K562 (cell line): ENCODE results near the gene ENTR1. TPM values are rescaled to one million over a fixed set of nuclear protein-coding genes. Genes with fewer than 3 reads are reported as not detected.

Experiments
- AFF4 ChIP-seq: sonication (generic); formaldehyde crosslinking; IDR thresholded peaks from 2 replicates; pipeline ENCODE4 v1.8.0; 2023; ENCODE audit warnings: mild to moderate bottlenecking, missing genetic modification reagents
- C11orf30 ChIP-seq: fragments of 450-650 bp; IDR thresholded peaks from 2 replicates; pipeline ENCODE4 v1.6.1; 2016; ENCODE audit warnings: low read depth, mild to moderate bottlenecking
- ESRRA ChIP-seq: fragments of 450-650 bp; IDR thresholded peaks from 2 replicates; pipeline ENCODE4 v1.6.1; 2014; ENCODE audit warnings: low read depth, mild to moderate bottlenecking, moderate library complexity, borderline replicate concordance
- FOS ChIP-seq: IDR thresholded peaks from 3 replicates; pipeline ENCODE4 v1.6.1; 2011; ENCODE audit not compliant: insufficient read length; ENCODE audit errors: extremely low read depth
- GATA2 ChIP-seq: sonication (generic); formaldehyde crosslinking; IDR thresholded peaks from 2 replicates; pipeline ENCODE4 v1.4.0; 2020; ENCODE audit warnings: mild to moderate bottlenecking, missing genetic modification reagents
- GTF2A2 ChIP-seq: IDR thresholded peaks from 2 replicates; pipeline ENCODE4 v1.6.1; 2016; ENCODE audit warnings: mild to moderate bottlenecking, missing genetic modification characterization, missing compliant biosample characterization
- HDAC6 ChIP-seq: IDR thresholded peaks from 2 replicates; pipeline ENCODE4 v1.6.1; 2012; ENCODE audit warnings: low read depth, mild to moderate bottlenecking, control low read depth, inconsistent platforms, low read length, moderate library complexity
- MAX ChIP-seq: sonication (generic); formaldehyde crosslinking; IDR thresholded peaks from 2 replicates; pipeline ENCODE4 v1.9.0; 2022; ENCODE audit warnings: mild to moderate bottlenecking, missing genetic modification reagents
- MBD1 ChIP-seq: fragments of 250-450 bp; sonication (Bioruptor Pico); IDR thresholded peaks from 2 replicates; pipeline ENCODE4 v1.8.0; 2022; ENCODE audit warnings: inconsistent platforms
- NUFIP1 ChIP-seq: fragments of 450-650 bp; IDR thresholded peaks from 2 replicates; pipeline ENCODE4 v1.6.1; 2018; ENCODE audit not compliant: partially characterized antibody
- POLR2AphosphoS5 ChIP-seq: IDR thresholded peaks from 2 replicates; pipeline ENCODE4 v1.6.1; 2011; ENCODE audit warnings: mild to moderate bottlenecking, low read depth, low read length, moderate library complexity; ENCODE audit not compliant: control insufficient read depth, insufficient read depth
- RBM25 ChIP-seq: fragments of 200-400 bp; formaldehyde crosslinking; IDR thresholded peaks from 2 replicates; pipeline ENCODE4 v1.6.1; 2018; ENCODE audit warnings: low read length, low read depth, moderate library complexity; ENCODE audit not compliant: severe bottlenecking
- RFX7 ChIP-seq: fragments of 250-450 bp; sonication (Bioruptor Pico); IDR thresholded peaks from 2 replicates; pipeline ENCODE4 v1.5.1; 2021; ENCODE audit warnings: mild to moderate bottlenecking
- SNRNP70 ChIP-seq: fragments of 200-400 bp; formaldehyde crosslinking; optimal IDR thresholded peaks from 2 replicates; pipeline ENCODE3; 2017; ENCODE audit warnings: low read depth, low read length
- TEAD4 ChIP-seq, 2 experiments: sonication (generic) in 1 of 2; formaldehyde crosslinking in 1 of 2; IDR thresholded peaks; 2 replicates each; pipeline versions ENCODE4 v1.6.1 to v1.8.0; 2012 to 2022; ENCODE audit warnings: borderline replicate concordance in 1 of 2, inconsistent platforms in 1 of 2, low read length in 1 of 2, mild to moderate bottlenecking in 1 of 2, missing genetic modification reagents in 1 of 2
- ZBTB34 ChIP-seq: fragments of 250-450 bp; sonication (Bioruptor Pico); IDR thresholded peaks from 2 replicates; pipeline ENCODE4 v1.8.0; 2021; ENCODE audit warnings: mild to moderate bottlenecking, moderate library complexity
- ZNF511 ChIP-seq: sonication (generic); formaldehyde crosslinking; IDR thresholded peaks from 2 replicates; pipeline ENCODE4 v1.8.0; 2022; ENCODE audit warnings: mild to moderate bottlenecking, missing genetic modification reagents
- polyA plus RNA-seq, 8 experiments: library from polyadenylated mRNA; depleted of rRNA in 4 of 8; stranded (reverse) in 5 of 8; unstranded in 3 of 8; fragments of >200 nt; fragmentation: Nextera tagmentation in 2 of 8; fragmentation: Illumina TruSeq in 1 of 8; extraction: Ambion mirVana in 2 of 8; extraction: Trizol in 1 of 8; gene quantifications; 2 replicates each; pipeline versions ENCODE4 v1.2.1 to v1.2.3, GENCODE V29; 2011 to 2014; ENCODE audit warnings: inconsistent platforms in 1 of 8, missing spikeins in 1 of 8
- total RNA-seq, 7 experiments: library from RNA; depleted of rRNA in 6 of 7; stranded (reverse); fragments of >200 nt in 6 of 7; fragmentation: Illumina TruSeq in 2 of 7; extraction: Trizol in 2 of 7; gene quantifications; 2 replicates each; pipeline versions ENCODE4 v1.2.1 to v1.2.3, GENCODE V29; 2011 to 2021; ENCODE audit warnings: low replicate concordance in 1 of 7

Gene ENTR1
- total and polyA plus RNA-seq, 9 of the 15 experiments (the other 6 are each of a cell fraction or from before 2014, with no cell fraction given), result 6.7 to 106 (median 72.6) TPM

GRCh38 chr9:136409557-136410455, 608 bp downstream of the ENTR1 start (continued):
- TF ChIP-seq ZNF511 (CRISPR knock-in tag) (peak; percentile 87; the same call in 1 of the 2 replicates), RBM25 (no peak), SNRNP70 (no peak), FOS (no peak), GTF2A2 (tag) (no peak), AFF4 (CRISPR knock-in tag) (0 out of 2 replicates have a peak, but pooled peaks have one; percentile 32), NUFIP1 (no peak), POLR2AphosphoS5 (no peak), ZBTB34 (CRISPR knock-in tag) (no peak), MBD1 (no peak), RFX7 (CRISPR knock-in tag) (no peak), TEAD4 (IDR thresholded peaks at IDR 0.05; ENCODE audit: low read length) (no peak), TEAD4 (CRISPR knock-in tag; IDR thresholded peaks at IDR 0.05; ENCODE audit: borderline replicate concordance) (0 out of 2 replicates have a peak, but pooled peaks have one; percentile 56), C11orf30 (0 out of 2 replicates have a peak, but pooled peaks have one; percentile 7), MAX (CRISPR knock-in tag) (peak; percentile 80), GATA2 (CRISPR knock-in tag) (no peak), ESRRA (no peak), HDAC6 (no peak)
